Loucy (cell line): Measurements from ENCODE around the gene VSX1.

ENCODE experiments used
- H2AFZ ChIP-seq: fragments of 200-600 bp; sonication (generic); 2 replicates; pipeline ENCODE4 v1.6.0; 2016; ENCODE audit warnings: antibody characterized with exemption, mild to moderate bottlenecking, low read length, moderate library complexity
- H3F3A ChIP-seq: fragments of 200-600 bp; 2 replicates; pipeline ENCODE4 v1.6.0; 2016; ENCODE audit warnings: antibody characterized with exemption, low read depth, mild to moderate bottlenecking
- H3K27me3 ChIP-seq: fragments of 200-600 bp; sonication (generic); 2 replicates; pipeline ENCODE4 v1.6.1; 2014; ENCODE audit warnings: low read length, mild to moderate bottlenecking; ENCODE audit not compliant: insufficient read depth, poor library complexity, severe bottlenecking
- H3K36me3 ChIP-seq: fragments of 200-600 bp; sonication (generic); 2 replicates; pipeline ENCODE4 v1.6.1; 2016; ENCODE audit warnings: low read length; ENCODE audit not compliant: insufficient read depth
- H3K4me1 ChIP-seq: fragments of 200-600 bp; sonication (generic); 2 replicates; pipeline ENCODE4 v1.5.1; 2014; ENCODE audit warnings: low read length, mild to moderate bottlenecking; ENCODE audit not compliant: insufficient read depth, poor library complexity, severe bottlenecking
- H3K4me2 ChIP-seq: fragments of 200-600 bp; sonication (generic); 2 replicates; pipeline ENCODE4 v1.6.0; 2014; ENCODE audit warnings: antibody characterized with exemption, low read length, low read depth, mild to moderate bottlenecking; ENCODE audit not compliant: poor library complexity, severe bottlenecking
- H3K4me3 ChIP-seq: fragments of 200-600 bp; sonication (generic); 2 replicates; pipeline ENCODE4 v1.5.1; 2014; ENCODE audit warnings: low read length, mild to moderate bottlenecking, mixed read lengths; ENCODE audit not compliant: poor library complexity, severe bottlenecking
- H3K79me2 ChIP-seq: fragments of 200-600 bp; sonication (generic); 2 replicates; pipeline ENCODE4 v1.6.1; 2014; ENCODE audit warnings: low read length; ENCODE audit not compliant: insufficient read depth
- H3K9ac ChIP-seq: fragments of 200-600 bp; sonication (generic); 2 replicates; pipeline ENCODE4 v1.6.0; 2014; ENCODE audit warnings: mild to moderate bottlenecking, low read depth, low read length, moderate library complexity; ENCODE audit not compliant: poor library complexity, severe bottlenecking
- H3K9me2 ChIP-seq: fragments of 200-600 bp; sonication (generic); replicated peaks from 2 replicates; pipeline ENCODE4 v1.6.1; 2016; ENCODE audit warnings: low read depth, low read length, mixed read lengths
- H3K9me3 ChIP-seq: fragments of 200-600 bp; sonication (generic); 2 replicates; pipeline ENCODE4 v1.6.1; 2014; ENCODE audit warnings: mild to moderate bottlenecking, antibody characterized with exemption, low read length, low read depth; ENCODE audit not compliant: insufficient read depth
- H4K20me1 ChIP-seq: fragments of 200-600 bp; sonication (generic); 2 replicates; pipeline ENCODE4 v1.6.0; 2014; ENCODE audit warnings: antibody characterized with exemption, low read length, mild to moderate bottlenecking; ENCODE audit not compliant: insufficient read depth, poor library complexity, severe bottlenecking
- CTCF ChIP-seq: fragments of 200-600 bp; sonication (generic); conservative IDR thresholded peaks from 2 replicates; pipeline ENCODE4 v1.5.1; 2014; ENCODE audit warnings: mild to moderate bottlenecking, antibody characterized with exemption, low read length
- EZH2phosphoT487 ChIP-seq: fragments of 200-600 bp; IDR thresholded peaks from 2 replicates; pipeline ENCODE4 v1.6.1; 2018; ENCODE audit warnings: antibody characterized with exemption, mild to moderate bottlenecking, moderate library complexity, borderline replicate concordance

The VSX1 gene

DNA sequence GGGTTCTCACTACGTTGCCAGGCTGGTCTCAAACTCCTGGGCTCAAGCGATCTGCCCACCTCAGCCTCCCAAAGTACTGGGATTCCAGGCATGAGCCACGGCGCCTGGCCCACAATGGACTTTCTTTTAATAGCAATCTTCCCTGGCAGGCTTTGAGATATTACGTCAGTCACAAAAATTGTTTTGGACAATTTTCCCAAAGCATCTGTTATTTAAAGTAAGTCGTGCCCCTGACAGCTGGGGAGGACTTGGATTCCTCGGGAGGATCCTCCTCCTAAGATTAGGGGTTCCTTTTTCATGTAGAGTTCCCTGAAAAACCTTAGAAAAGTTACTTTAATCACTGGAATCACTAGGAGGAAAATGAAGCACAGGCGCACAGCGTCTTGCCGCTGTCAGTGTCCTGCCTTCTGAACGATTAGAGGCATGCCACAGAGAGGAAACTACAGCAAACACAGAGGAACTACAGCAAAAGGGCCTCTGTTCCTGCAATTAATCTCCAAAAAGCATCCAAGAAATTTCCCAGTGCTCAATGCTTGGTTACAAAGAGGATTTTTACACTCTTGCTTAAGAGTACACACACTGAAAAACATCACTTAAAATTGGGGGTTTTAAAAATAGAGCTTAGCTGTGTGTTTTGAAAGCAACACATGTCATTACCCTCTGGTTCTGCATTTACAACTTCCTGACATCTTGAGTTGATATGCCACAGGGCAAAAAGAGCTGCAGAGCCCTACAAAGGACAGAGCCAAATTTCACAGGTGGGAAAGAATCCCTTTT is 28.5 kb downstream of the VSX1 start:
- H3K4me3 ChIP-seq, result peak overlapping the region; percentile 59
- peaks cover 89% of the 10 kb centered on the region for H3K79me2 ChIP-seq
- H3K36me3 ChIP-seq, result no peaks in the 10 kb centered on the region
- no peaks in the 10 kb centered on the region for H3K27me3 ChIP-seq
- H3K4me2 ChIP-seq, result peak overlapping the region; percentile 86
- peaks cover 42% of the 10 kb centered on the region for H4K20me1 ChIP-seq
- TF ChIP-seq EZH2phosphoT487 (no peak), CTCF (no peak)
- no peaks in the 10 kb centered on the region for H3K9me3 ChIP-seq
- peaks cover 70% of the 10 kb centered on the region for H3K4me1 ChIP-seq
- H3F3A ChIP-seq, result no peaks in the 10 kb centered on the region
- peak overlapping the region; percentile 65 for H3K9ac ChIP-seq
- H2AFZ ChIP-seq, result no peak overlapping the region
- no peaks in the 10 kb centered on the region for H3K9me2 ChIP-seq

- H3K36me3 ChIP-seq, result peaks cover 5% of the 10 kb centered on the region; the same call in 1 of the 2 replicates
- H3F3A ChIP-seq, result no peaks in the 10 kb centered on the region
- H4K20me1 ChIP-seq, result peaks cover 42% of the 10 kb centered on the region
- peak overlapping the region; percentile 86 for H3K4me2 ChIP-seq
- H3K9me3 ChIP-seq, result no peaks in the 10 kb centered on the region
- peak overlapping the region; percentile 65 for H3K9ac ChIP-seq
- H3K79me2 ChIP-seq, result peaks cover 93% of the 10 kb centered on the region
- peak overlapping the region; percentile 59 for H3K4me3 ChIP-seq
- no peak overlapping the region for H2AFZ ChIP-seq
- peaks cover 69% of the 10 kb centered on the region for H3K4me1 ChIP-seq
- TF ChIP-seq EZH2phosphoT487 (no peak), CTCF (no peak)
- no peaks in the 10 kb centered on the region for H3K27me3 ChIP-seq
- no peaks in the 10 kb centered on the region for H3K9me2 ChIP-seq
These were observed 29.4 kb downstream of the VSX1 start for GRCh38 chr20:25052255-25053194.

- Histone ChIP-seq H3K9me2 (no peaks in the 10 kb centered on the region), H4K20me1 (peaks cover 37% of the 10 kb centered on the region), H3F3A (no peaks in the 10 kb centered on the region), H3K4me2 (peak overlapping the region; percentile 86), H2AFZ (no peak overlapping the region), H3K36me3 (peaks cover 12% of the 10 kb centered on the region; the same call in 1 of the 2 replicates), H3K4me1 (peaks cover 63% of the 10 kb centered on the region), H3K9ac (no peak overlapping the region), H3K79me2 (peaks cover 83% of the 10 kb centered on the region), H3K4me3 (no peak overlapping the region), H3K27me3 (no peaks in the 10 kb centered on the region), H3K9me3 (no peaks in the 10 kb centered on the region)
- TF ChIP-seq EZH2phosphoT487 (no peak), CTCF (no peak)
These were observed 30.4 kb downstream of the VSX1 start for GRCh38 chr20:25051386-25052155.
